ENCODE results near the gene CD93.
A peak's percentile ranks its signal among the peaks of the same experiment; 100 is the strongest.

Gene CD93

DNA sequence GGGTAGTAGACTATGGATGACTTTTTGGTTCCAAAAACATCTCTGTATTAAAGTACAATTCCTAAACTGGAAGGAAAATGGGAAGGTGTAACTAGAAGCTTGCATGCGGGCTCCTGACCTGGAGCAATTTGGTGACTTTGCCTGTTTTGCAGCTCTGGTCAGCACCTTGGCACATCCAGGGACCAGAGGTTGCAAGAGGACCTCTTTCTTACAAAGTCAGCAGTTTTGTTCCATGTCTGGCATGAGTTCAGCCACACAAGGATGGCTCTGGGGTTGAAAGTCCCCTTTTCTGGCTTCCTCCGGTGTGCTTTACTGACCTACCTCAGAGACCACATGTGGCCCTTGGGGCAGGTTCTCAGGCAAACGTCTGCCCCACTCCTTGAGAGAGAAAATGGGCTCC lies 22.7 kb upstream of the CD93 start:
- DNase-seq (ENCODE audit: low read depth) = no peak
- TF ChIP-seq, protein P1, sequence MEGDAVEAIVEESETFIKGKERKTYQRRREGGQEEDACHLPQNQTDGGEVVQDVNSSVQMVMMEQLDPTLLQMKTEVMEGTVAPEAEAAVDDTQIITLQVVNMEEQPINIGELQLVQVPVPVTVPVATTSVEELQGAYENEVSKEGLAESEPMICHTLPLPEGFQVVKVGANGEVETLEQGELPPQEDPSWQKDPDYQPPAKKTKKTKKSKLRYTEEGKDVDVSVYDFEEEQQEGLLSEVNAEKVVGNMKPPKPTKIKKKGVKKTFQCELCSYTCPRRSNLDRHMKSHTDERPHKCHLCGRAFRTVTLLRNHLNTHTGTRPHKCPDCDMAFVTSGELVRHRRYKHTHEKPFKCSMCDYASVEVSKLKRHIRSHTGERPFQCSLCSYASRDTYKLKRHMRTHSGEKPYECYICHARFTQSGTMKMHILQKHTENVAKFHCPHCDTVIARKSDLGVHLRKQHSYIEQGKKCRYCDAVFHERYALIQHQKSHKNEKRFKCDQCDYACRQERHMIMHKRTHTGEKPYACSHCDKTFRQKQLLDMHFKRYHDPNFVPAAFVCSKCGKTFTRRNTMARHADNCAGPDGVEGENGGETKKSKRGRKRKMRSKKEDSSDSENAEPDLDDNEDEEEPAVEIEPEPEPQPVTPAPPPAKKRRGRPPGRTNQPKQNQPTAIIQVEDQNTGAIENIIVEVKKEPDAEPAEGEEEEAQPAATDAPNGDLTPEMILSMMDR (conservative IDR thresholded peaks at IDR 0.05; ENCODE audit: control insufficient read depth, insufficient read depth, low read depth, low read length) = no peak
- H3K4me3 ChIP-seq (ENCODE audit: control insufficient read depth, low read depth, low read length) = no peak overlapping the region

DNA sequence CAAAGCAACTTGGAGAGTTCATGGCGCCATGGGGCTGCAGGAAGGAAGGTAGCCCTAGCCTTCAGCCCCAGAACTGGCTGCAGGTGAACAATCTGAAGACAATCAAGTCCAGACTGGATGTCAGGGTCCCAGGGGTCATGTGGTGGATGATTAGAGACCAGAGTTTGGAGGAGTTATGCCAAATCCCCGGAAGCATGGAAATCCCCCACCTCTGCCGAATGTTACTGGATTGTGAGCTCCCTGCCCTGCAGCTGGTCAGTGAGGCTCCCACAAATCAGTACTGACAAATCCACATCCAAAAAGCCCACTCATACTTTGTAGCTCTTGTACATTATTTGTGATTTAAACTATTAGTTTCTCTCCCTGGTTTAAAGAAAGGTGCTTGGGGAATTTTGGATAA lies 21.3 kb upstream of the CD93 start:
- TF ChIP-seq, protein P1 (conservative IDR thresholded peaks at IDR 0.05; ENCODE audit: control insufficient read depth, insufficient read depth, low read depth, low read length) = no peak
- H3K4me3 ChIP-seq (ENCODE audit: control insufficient read depth, low read depth, low read length) = no peak overlapping the region

DNA sequence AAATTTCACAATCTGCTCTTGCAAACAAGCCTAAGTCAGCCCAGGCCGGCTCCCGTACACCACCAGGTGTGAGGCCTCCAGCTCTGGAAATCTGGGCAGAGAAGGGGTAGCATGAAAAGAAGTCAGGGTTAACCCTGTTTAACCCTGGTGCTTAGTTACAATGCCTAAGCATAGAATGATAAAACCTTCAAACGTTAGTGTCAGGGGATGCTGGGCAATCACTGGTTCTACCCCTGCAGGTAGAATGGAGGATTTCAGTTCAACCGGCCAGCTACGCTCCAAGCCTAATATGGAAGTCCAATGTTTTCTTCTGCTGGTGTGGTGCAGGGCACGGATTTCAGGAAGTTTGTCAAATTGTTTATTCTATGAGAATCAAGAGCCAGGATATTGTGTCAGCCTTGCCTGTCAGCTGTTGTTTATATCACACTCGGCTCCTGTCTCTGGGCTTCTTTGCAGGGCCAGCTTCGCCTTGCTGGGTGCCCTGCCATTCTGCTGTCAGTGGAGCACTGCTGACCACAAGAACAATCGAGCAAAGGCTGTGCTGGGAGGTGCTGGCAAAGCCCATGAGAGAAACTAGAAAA lies 20.2 kb upstream of the CD93 start:
- no peak overlapping the region for H3K4me3 ChIP-seq (ENCODE audit: control insufficient read depth, low read depth, low read length)
- TF ChIP-seq, protein P1 (conservative IDR thresholded peaks at IDR 0.05; ENCODE audit: control insufficient read depth, insufficient read depth, low read depth, low read length) = no peak

More for the DNA sequence above, 21.3 kb upstream of the CD93 start:
- DNase-seq (ENCODE audit: low read depth) = no peak

DNA sequence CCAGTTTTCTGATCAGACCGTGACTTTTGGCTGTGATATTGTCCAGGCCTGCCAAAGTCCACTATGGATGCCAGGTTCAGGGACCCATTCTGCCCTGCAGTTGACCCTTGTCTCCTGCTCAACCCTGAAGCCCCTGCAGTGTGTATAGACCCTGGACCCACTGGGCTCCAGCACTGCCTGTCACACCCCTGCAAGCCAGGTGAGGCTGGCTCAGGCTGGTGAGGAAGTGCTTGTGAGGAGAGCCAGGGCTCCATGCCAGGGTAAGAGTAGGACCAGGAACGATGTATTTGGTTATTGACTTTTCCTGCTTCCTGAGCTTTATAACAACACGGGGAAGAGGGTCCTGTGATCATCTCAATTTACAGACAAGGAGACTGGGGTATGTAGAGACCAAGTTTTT lies 19.1 kb upstream of the CD93 start:
- DNase-seq (ENCODE audit: low read depth) = no peak
- TF ChIP-seq, protein P1 (conservative IDR thresholded peaks at IDR 0.05; ENCODE audit: control insufficient read depth, insufficient read depth, low read depth, low read length) = no peak
- no peak overlapping the region for H3K4me3 ChIP-seq (ENCODE audit: control insufficient read depth, low read depth, low read length)

More for the DNA sequence above, 20.2 kb upstream of the CD93 start:
- no peak for DNase-seq (ENCODE audit: low read depth)

DNA sequence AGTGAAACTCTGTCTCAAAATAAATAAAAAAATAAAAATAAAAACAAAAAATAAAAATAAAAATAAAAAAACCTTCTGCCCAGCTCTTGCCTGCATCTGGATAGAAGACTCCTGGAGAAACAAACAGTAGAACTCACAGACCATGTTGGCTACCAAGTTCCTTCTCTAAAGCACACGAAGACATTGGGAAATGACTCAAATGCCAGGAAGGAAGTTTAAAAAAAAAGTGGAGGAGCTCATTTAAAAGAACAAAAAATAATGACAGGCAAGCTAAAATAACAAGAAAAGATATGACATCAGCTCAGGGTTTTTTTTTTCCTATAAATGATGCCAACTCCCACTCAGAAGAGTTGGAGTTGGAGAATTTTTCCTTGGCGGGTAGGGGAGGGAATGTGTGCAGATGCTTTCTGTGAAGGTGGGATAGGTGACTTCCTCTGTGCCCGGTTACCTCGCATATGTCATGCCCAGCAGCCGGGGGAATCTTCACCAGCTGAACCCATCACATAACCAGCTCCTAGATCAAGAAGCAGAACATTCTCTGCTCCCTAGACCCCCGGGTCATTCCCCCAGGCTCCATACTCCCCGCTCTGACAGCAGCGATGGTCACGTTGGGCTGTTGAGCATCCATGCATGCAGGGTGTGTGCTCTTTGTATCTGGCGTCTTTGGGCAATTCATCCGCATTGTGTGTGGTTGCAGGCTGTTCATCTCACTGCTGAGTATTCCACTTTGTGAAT lies 17.3 kb upstream of the CD93 start:
- TF ChIP-seq, protein P1 (conservative IDR thresholded peaks at IDR 0.05; ENCODE audit: control insufficient read depth, insufficient read depth, low read depth, low read length) = no peak
- no peak overlapping the region for H3K4me3 ChIP-seq (ENCODE audit: control insufficient read depth, low read depth, low read length)
- peak; percentile 42 for DNase-seq (ENCODE audit: low read depth)

DNA sequence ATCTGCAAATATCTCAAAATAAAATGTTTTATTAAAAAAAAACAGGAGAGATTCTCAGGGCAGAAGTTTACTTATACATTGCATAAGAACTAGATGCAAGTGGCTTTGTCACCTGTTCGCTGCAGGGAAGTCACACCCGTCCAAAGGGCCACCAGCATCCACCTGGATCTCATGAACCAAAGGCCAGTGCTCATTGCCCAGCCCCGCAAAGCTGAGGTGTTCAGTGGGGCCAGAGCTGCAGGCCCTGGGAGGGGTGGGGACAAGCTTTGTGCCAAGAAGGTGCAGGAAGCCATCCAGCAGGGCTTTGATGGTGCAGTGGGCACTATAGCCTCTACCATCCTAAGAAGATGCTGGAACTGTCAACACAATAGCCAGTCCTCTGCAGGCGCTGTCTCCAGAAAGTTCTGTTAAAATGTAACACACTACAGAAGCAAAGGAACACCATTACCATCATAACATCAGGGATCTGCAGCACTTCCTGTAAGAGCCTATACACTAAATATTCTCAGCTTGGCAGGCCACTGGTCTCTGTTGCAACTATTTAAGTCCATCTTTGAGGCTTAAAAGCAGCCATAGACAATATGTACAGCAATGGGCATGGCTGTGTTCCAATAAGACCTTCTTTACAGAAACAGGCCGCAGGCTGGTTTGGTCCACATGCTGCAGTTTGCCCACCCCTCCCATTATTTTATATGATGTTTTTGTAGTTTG lies 15.7 kb upstream of the CD93 start:
- no peak overlapping the region for H3K4me3 ChIP-seq (ENCODE audit: control insufficient read depth, low read depth, low read length)
- no peak for DNase-seq (ENCODE audit: low read depth)
- TF ChIP-seq, protein P1 (conservative IDR thresholded peaks at IDR 0.05; ENCODE audit: control insufficient read depth, insufficient read depth, low read depth, low read length) = no peak

All from fibroblast of mammary gland (primary cell).